HL-60/S4 treated with retinoic acid at 250 ng/mL for 4 days and 3 days (cell line): ENCODE results near the gene PRAMEF13.
"Not testable (repeated sequence)": the region's sequence is repeated elsewhere in the genome, so short reads cannot be mapped to it uniquely, and the experiment has no call there.

Experiments used
- in situ Hi-C: fragments of 300-500 bp; cut with MboI; formaldehyde crosslinking; loops from 2 replicates; pipeline ENCODE4 v1.7.0; 2022; ENCODE audit warnings: low sequenced_read_pairs

The PRAMEF13 gene

DNA sequence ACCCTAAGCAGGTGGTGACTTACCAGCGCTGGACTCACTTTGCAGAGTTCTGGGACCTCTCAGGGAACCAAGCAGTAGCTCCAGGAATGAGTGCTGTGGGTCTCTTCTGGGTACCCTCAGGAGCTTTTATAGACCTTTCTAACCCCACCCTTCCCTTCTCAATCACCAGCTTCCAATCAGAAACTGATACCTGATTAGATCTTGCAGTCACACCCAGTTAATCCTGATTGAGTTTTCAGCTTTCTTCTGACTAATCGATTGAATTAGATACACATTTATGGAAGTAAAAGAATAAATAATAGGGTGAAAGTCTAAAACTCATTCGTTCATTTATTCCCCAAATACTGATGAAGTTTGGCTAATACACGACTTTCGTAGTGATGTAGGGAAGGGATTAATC, at the start of gene PRAMEF13:
Gene PRAMEF13, minus strand, starts transcription at position 101 of the 400 bp plus-strand sequence. CDS start 1,820 bp downstream, outside the sequence.
- in situ Hi-C loops, result not testable (repeated sequence)

GRCh38 chr1:13247122-13247521, 45.9 kb upstream of the PRAMEF13 start:
- in situ Hi-C loops, result not testable (repeated sequence)

DNA sequence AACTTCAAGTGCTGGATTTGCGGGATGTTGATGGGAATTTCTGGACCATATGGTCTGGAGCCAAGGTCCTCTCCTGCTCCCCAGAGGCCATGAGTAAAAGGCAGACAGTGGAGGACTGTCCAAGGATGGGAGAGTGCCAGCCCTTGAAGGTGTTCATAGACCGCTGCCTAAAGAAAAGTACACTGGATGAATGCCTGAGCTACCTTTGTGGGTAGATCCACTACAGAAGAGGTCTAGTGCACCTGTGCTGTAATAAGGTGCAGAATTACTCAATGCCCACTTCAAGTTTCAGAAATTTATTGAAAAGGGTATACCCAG, 45.3 kb upstream of the PRAMEF13 start:
- in situ Hi-C loops, result not testable (repeated sequence)

DNA sequence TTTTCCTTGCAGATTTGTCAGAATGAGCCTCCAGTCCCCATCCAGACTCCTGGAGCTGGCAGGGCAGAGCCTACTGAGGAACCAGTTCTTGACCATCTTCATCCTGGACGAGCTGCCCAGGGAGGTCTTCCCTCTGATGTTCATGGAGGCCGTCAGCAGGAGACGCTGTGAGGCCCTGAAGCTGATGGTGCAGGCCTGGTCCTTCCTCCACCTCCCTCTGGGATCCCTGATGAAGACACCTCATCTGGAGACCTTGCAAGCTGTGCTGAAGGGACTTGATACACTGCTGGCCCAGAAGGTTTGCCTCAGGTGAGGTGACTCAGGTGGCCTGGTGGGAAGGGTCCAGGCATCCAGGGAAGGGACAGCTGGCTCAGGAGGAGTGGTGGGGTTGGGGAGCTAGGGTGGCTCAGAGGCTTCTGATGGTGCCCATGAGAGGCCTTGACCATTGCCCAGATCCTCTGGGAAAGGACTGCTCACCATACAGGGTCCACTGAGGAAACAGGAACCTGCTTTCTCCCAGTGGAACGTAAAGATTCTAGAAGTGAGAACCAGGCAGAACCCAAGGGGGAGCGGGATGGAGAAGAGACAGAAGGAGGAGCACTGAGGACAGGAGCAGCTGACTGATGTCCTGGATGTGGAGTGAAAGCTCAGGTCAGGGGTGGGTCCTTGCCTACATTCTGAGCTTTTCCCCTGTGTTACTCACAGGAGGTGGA, 44.8 kb upstream of the PRAMEF13 start:
- in situ Hi-C loops, result not testable (repeated sequence)

DNA sequence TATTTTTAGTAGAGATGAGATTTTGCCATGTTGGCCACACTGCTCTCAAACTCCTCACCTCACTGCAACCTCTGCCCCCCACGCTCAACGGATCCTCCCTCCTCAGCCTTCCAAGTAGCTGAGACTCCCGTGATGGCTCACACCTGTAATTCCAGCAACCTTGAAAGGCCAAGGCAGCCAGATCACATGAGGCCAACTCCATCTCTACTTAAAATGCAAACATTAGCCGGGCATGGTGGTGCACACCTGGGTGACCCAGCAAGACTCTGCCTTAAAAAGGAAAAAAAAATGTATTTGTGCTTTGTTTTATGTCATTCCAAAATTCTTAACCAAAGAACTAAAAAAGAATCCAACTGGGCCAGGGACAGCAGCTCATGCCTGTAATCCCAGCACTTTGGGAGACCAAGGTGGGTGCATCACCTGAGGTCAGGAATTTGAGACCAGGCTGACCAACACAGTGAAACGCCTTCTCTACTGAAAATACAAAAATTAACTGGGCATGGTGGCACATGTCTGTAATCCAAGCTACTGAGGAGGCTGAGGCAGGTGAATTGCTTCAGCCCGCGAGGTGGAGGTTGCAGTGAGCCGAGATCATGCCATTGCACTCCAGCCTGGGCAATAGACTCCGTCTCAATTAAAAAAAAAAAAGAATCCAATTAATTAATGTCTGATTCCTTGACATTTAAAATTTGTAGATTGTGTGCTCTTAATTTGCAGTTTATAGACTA, 42.5 kb upstream of the PRAMEF13 start:
- in situ Hi-C loops, result not testable (repeated sequence)

DNA sequence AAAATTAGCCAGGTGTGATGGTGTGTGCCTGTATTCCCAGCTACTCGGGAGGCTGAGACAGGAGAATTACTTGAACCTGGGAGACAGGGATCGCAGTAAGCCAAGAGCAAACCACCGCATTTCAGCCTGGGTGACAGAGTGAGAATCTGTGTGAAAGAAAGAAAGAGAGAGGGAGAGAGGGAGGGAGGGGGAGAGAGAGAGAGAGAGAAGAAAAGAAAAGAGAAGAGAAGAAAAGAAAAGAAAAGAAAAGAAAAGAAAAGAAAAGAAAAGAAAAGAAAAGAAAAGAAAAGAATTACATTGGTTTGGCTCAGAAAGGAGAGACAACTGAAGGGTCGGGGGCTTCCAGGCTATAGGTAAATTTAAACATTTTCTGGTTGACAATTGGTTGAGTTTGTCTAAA, 38.4 kb upstream of the PRAMEF13 start:
- in situ Hi-C loops, result not testable (repeated sequence)

DNA sequence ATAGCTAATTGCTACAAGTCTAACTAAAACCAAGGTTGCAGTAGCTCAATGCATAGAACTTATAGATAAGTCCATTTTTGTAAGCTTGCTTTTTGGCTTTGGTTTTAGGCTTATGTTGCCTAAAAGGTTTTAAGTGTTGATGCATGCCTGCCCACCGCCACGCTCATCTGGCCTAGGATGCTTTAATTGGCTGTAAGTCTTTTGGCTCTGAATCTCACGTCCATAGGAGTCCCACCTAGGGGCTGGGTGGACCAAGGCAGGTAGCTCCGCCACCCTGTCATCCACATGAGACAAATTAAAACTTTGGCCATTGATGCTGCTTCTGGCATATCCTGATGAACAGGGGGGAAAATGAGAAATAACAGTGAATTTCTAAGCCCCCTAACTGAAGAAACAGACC, 36.4 kb upstream of the PRAMEF13 start:
- in situ Hi-C loops, result not testable (repeated sequence)

DNA sequence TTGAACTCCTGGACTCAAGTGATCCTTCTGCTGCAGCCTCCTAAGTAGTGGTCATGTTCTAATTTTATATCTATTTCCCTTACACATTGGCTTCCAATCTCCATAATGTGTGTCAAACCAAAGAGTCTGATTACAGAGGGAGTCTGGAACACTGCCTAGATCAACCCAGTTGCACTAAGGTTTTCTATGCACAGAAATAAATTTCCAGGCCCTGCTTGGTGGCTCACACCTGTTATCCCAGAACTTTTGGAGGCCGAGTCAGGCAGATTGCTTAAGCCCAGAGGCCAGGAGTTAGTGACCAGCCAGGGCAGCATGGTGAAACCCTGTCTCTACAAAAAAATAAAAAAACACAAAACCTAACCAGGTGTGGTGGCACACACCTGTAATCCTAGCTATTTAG, 32.8 kb upstream of the PRAMEF13 start:
- in situ Hi-C loops, result not testable (repeated sequence)

- in situ Hi-C loops, result not testable (repeated sequence)
Observed at GRCh38 chr1:13232056-13232455, 30.8 kb upstream of the PRAMEF13 start.

DNA sequence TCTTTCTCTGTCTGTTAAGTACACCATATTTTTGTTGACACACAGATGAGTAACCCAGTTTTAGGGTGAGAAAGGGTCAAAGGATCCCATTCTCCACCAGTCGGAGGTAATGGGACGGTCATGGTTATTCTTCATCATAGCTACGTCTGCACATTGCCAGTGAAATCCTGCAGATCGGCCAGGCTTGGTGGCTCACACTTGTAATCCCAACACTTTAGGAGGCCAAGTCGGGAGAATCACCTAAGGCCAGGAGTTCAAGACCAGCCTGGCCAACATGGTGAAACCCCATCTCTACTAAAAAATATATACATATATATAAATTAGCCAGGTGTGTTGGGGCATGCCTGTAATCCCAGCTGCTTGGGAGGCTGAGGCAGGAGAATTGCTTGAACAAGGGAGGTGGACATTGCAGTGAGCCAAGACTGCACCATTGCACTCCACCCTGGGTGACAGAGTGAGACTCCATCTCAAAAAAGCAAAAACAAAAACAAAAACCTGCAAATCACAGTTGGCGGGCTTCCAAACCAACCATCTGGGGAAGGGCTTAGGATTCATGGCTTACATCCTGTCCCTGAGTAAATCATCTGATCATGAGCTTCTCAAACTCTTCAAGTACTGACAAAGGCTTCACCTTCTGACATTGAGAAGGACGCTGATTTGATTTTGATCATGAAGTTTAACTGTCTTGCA, 30.0 kb upstream of the PRAMEF13 start:
- in situ Hi-C loops, result not testable (repeated sequence)

GRCh38 chr1:13230601-13231000, 29.4 kb upstream of the PRAMEF13 start:
- in situ Hi-C loops, result not testable (repeated sequence)

DNA sequence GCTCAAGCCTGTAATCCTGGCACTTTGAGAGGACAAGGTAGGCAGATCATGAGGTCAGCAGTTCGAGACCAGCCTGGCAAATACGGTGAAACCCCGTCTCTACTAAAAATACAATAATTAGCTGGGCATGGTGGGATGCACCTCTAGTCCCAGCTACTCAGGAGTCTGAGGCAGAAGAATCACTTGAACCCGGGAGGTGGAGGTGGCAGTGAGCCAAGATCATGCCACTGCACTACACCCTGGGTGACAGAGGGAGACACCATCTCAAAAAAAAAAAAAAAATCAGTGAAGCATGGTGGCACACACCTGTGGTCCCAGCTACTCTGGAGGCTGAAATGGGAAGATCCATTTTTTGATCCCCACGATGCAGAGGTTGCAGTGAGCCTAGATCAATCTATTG, 28.9 kb upstream of the PRAMEF13 start:
- in situ Hi-C loops, result not testable (repeated sequence)

DNA sequence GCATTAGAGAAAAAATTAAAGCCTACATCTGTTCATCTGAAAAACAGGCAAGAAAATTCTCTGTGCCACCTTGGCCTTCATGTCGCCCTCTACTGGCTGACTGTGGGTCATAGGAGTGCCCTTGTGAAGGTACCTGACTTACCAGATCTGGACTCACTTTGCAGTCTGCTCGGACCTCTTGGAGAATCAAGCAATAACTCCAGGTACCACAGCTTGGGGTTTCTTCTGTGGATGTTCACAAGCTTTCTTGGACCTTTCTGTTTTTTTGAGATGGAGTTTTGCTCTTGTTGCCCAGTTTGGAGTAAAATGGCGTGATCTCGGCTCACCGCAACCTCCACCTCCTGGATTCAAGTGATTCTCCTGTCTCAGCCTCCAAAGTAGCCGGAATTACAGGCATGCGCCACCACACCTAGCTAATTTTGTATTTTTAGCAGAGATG, 27.2 kb upstream of the PRAMEF13 start:
- in situ Hi-C loops, result no loop called here

GRCh38 chr1:13227271-13228055, 26.3 kb upstream of the PRAMEF13 start:
- in situ Hi-C loops, result not testable (repeated sequence)

DNA sequence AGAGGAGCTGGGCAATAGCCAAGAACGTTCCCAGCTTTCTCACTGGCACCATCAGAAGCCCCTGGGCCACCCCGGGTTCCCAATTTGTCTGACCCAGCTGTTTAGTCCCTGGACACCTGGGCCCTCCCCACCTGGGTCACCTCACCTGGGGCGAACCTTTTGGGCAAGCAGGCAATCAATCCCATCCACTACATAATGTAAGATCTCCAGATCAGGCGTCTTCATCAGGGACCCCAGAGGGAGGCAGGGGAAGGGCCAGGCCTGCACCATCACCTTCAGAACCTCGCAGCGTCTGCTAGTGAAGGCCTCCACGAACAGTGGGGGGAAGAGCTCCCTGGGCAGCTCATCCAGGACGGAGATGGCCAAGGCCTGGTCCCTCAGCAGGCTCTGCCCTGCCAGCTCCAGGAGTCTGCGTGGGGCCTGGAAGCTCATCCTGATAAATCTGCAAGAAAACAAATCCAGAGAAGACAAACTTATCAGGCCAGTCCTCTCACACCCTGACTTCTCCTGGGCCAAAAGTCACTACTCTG, 24.5 kb upstream of the PRAMEF13 start, which contains the start of gene PRAMEF18:
Gene PRAMEF18, minus strand, starts transcription at position 480 of the 530 bp plus-strand sequence. Its CDS starts 48 bp downstream, at position 432.
- in situ Hi-C loops, result not testable (repeated sequence)

GRCh38 chr1:13224480-13225060, 23.4 kb upstream of the PRAMEF13 start:
- in situ Hi-C loops, result no loop called here

DNA sequence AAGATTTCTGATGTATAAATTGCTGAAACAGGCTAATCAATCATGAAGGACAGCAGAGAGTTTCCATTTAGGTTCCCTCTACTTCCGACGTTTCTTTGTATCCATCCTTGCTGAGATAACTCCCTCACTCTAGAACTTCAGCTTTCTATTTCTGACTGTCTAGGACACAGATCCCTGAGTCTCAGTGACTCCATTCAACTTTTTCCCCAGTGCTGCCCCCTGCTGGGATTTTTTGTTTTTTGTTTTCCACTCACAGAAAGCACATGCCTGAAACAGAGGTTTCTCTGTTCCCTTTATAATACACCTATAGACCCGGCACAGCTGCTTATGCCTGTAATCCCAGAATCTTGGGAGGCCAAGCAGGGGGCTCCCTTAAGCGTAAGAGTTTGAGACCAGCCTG, 21.6 kb upstream of the PRAMEF13 start:
- in situ Hi-C loops, result not testable (repeated sequence)

DNA sequence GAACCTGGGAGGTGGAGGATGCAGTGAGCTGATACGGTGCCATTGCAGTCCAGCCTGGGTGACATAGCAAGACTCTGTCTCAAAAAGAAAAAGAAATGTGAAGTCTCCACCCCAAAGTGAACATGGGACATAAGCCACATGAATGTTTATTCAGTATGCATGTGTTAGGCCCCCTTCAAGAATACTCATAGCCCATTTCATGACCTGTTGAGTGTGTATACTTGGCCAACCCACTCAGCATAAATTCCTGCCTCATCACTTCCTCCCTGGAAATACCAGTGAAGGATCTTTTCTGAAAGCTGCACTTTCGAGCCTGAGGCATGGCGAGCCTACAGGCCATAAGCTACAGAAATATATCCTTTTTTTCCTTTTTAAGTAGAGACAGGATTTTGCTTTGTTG, 18.0 kb upstream of the PRAMEF13 start:
- in situ Hi-C loops, result not testable (repeated sequence)

DNA sequence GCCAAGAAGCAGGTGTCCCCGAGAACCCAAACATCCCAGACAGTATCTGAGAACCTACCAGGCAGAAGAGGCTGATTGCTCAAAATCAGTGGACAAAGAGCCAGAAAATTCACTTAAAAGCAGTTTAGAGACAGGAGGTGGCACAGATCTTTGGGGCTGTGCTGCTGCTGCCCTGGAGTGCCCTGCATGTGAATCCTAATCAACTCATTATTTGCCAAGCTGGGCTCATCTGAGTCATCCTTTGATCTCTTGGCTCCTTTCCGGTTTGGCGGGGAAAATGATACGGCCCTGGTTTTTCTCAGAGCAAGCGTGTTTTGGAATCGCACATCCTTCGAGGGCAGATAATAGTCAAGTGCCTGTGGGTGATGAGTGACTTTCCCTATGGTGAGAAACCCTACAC, 15.4 kb upstream of the PRAMEF13 start:
- in situ Hi-C loops, result not testable (repeated sequence)

- in situ Hi-C loops, result not testable (repeated sequence)
Observed at GRCh38 chr1:13208712-13209111, 7.5 kb upstream of the PRAMEF13 start.
